HEK293T (cell line): ENCODE results near the gene IGF1R.

Source experiments
- CTCF ChIA-PET: fragments of 350-600 bp; formaldehyde crosslinking; extraction: SDS; loops from one replicate; lab custom pipeline; 2021; ENCODE audit warnings: antibody characterized with exemption, inconsistent platforms; lab: Yijun Ruan, JAX
- POLR2A ChIA-PET: fragments of 350-600 bp; formaldehyde crosslinking; extraction: SDS; loops from one replicate; lab custom pipeline; 2020; ENCODE audit warnings: antibody characterized with exemption, inconsistent platforms; lab: Yijun Ruan, JAX
- DNase-seq: peaks from one replicate; pipeline ENCODE4 v3.0.0; 2012; ENCODE audit warnings: mixed read lengths; ENCODE audit errors: extremely low spot score
- ARNT ChIP-seq: fragments of 450-650 bp; IDR thresholded peaks from 2 replicates; pipeline ENCODE4 v1.6.1; 2017; ENCODE audit warnings: mild to moderate bottlenecking
- BHLHE40 ChIP-seq: fragments of 450-650 bp; IDR thresholded peaks from 2 replicates; pipeline ENCODE4 v1.6.1; 2016; ENCODE audit warnings: mild to moderate bottlenecking, moderate library complexity, borderline replicate concordance
- CTBP1 ChIP-seq: fragments of 450-650 bp; IDR thresholded peaks from 2 replicates; pipeline ENCODE4 v1.6.1; 2016; ENCODE audit warnings: borderline replicate concordance
- ELF4 ChIP-seq: fragments of 450-650 bp; IDR thresholded peaks from 2 replicates; pipeline ENCODE4 v1.6.1; 2017; ENCODE audit warnings: antibody characterized with exemption
- FOXA1 ChIP-seq: fragments of 450-650 bp; IDR thresholded peaks from 2 replicates; pipeline ENCODE4 v1.6.1; 2016; ENCODE audit warnings: mild to moderate bottlenecking
- FOXK2 ChIP-seq: fragments of 450-650 bp; IDR thresholded peaks from 2 replicates; pipeline ENCODE4 v1.6.1; 2016; ENCODE audit warnings: mild to moderate bottlenecking
- FOXM1 ChIP-seq: fragments of 450-650 bp; IDR thresholded peaks from 2 replicates; pipeline ENCODE4 v1.6.1; 2017; ENCODE audit warnings: mild to moderate bottlenecking, borderline replicate concordance
- HDGF ChIP-seq: fragments of 450-650 bp; IDR thresholded peaks from 2 replicates; pipeline ENCODE4 v1.6.1; 2017; ENCODE audit warnings: antibody characterized with exemption, borderline replicate concordance
- L3MBTL2 ChIP-seq: fragments of 450-650 bp; conservative IDR thresholded peaks from 2 replicates; pipeline ENCODE4 v1.6.1; 2016; ENCODE audit warnings: mild to moderate bottlenecking
- LEF1 ChIP-seq: fragments of 450-650 bp; IDR thresholded peaks from 2 replicates; pipeline ENCODE4 v1.6.1; 2017; ENCODE audit warnings: mild to moderate bottlenecking, borderline replicate concordance
- NFRKB ChIP-seq: fragments of 450-650 bp; IDR thresholded peaks from 2 replicates; pipeline ENCODE4 v1.6.1; 2016; ENCODE audit warnings: mild to moderate bottlenecking, moderate library complexity
- PKNOX1 ChIP-seq: fragments of 450-650 bp; IDR thresholded peaks from 2 replicates; pipeline ENCODE4 v1.6.1; 2016
- SP1 ChIP-seq: fragments of 450-650 bp; IDR thresholded peaks from 2 replicates; pipeline ENCODE4 v1.6.1; 2017
- SUZ12 ChIP-seq: fragments of 450-650 bp; IDR thresholded peaks from 2 replicates; pipeline ENCODE4 v1.6.1; 2016; ENCODE audit warnings: mild to moderate bottlenecking
- TARDBP ChIP-seq: fragments of 450-650 bp; IDR thresholded peaks from 2 replicates; pipeline ENCODE4 v1.6.1; 2016
- ZNF384 ChIP-seq: fragments of 450-650 bp; IDR thresholded peaks from 2 replicates; pipeline ENCODE4 v1.6.1; 2016

The IGF1R gene

GRCh38 chr15:98951004-98951403 lies 302.7 kb downstream of the IGF1R start:
- no peak for TF ChIP-seq FOXK2
- TF ChIP-seq NFRKB = no peak
- no peak for TF ChIP-seq CTBP1
- no peak for TF ChIP-seq TARDBP
- TF ChIP-seq L3MBTL2 = no peak
- TF ChIP-seq PKNOX1 = no peak
- TF ChIP-seq SUZ12 = no peak
- no peak for TF ChIP-seq HDGF
- no peak for TF ChIP-seq FOXM1
- no peak for TF ChIP-seq BHLHE40
- TF ChIP-seq ELF4 = no peak
- TF ChIP-seq ARNT = no peak
- ChIA-PET POLR2A (no interaction called here), CTCF (no interaction called here)
- no peak for DNase-seq

- ChIA-PET POLR2A (no interaction called here), CTCF (no interaction called here)
- TF ChIP-seq SP1 (no peak), ZNF384 (no peak), FOXA1 (no peak), SUZ12 (no peak), BHLHE40 (no peak), FOXK2 (no peak), L3MBTL2 (no peak)
- no peak for DNase-seq
These were observed 303.4 kb downstream of the IGF1R start for GRCh38 chr15:98951493-98952320.

- ChIA-PET CTCF (no interaction called here), POLR2A (no interaction called here)
- DNase-seq = no peak
- TF ChIP-seq ARNT (no peak), TARDBP (no peak), FOXM1 (no peak), L3MBTL2 (no peak), CTBP1 (no peak), NFRKB (no peak), ZNF384 (no peak), FOXK2 (no peak), FOXA1 (no peak), LEF1 (no peak), SUZ12 (no peak), ELF4 (no peak), PKNOX1 (no peak), SP1 (no peak), BHLHE40 (no peak), HDGF (no peak)
These were observed 304.1 kb downstream of the IGF1R start for GRCh38 chr15:98952381-98952803.

- ChIA-PET CTCF (interaction anchor here (0.6 kb wide), 1 partner anchor 70 kb away, joined by 3 read pairs; no protein-coding TSS in a partner anchor), POLR2A (no interaction called here)
- TF ChIP-seq SUZ12 = no peak
- TF ChIP-seq ELF4 = no peak
- TF ChIP-seq FOXM1 = no peak
- TF ChIP-seq BHLHE40 = no peak
- no peak for TF ChIP-seq CTBP1
- TF ChIP-seq HDGF = no peak
- TF ChIP-seq LEF1 = no peak
- TF ChIP-seq FOXK2 = no peak
- TF ChIP-seq ZNF384 = no peak
- no peak for TF ChIP-seq TARDBP
- no peak for TF ChIP-seq NFRKB
- no peak for TF ChIP-seq L3MBTL2
- TF ChIP-seq FOXA1 = no peak
- no peak for DNase-seq
These were observed 304.9 kb downstream of the IGF1R start for GRCh38 chr15:98953000-98953787.

- no peak for DNase-seq
- TF ChIP-seq FOXA1 (no peak), FOXK2 (no peak), ZNF384 (no peak), BHLHE40 (no peak), L3MBTL2 (no peak), FOXM1 (no peak), ARNT (no peak), PKNOX1 (no peak), LEF1 (no peak), ELF4 (no peak), HDGF (no peak), TARDBP (no peak), SUZ12 (no peak), SP1 (no peak)
- ChIA-PET CTCF (interaction anchor here (0.6 kb wide), 1 partner anchor 69 kb away, joined by 3 read pairs; no protein-coding TSS in a partner anchor), POLR2A (interaction anchor here (0.6 kb wide), 1 partner anchor 11 kb away, joined by 3 read pairs; no protein-coding TSS in a partner anchor)
These were observed 305.6 kb downstream of the IGF1R start for GRCh38 chr15:98953968-98954367.
